B cell (primary cell): Measurements from ENCODE around the gene TYW1B.
"Not testable (repeated sequence)": the region's sequence is repeated elsewhere in the genome, so short reads cannot be mapped to it uniquely, and the experiment has no call there.

Experiments used
- CTCF ChIP-seq: fragments of 200-600 bp; IDR thresholded peaks from one replicate; pipeline ENCODE4 v1.8.0; 2022; ENCODE audit warnings: antibody characterized with exemption, mild to moderate bottlenecking
- EZH2 ChIP-seq: IDR thresholded peaks from 2 replicates; pipeline ENCODE4 v1.6.1; 2012; ENCODE audit warnings: borderline replicate concordance, low read depth, mild to moderate bottlenecking, moderate library complexity, low read length; ENCODE audit not compliant: insufficient read depth, poor library complexity, severe bottlenecking

- not testable (repeated sequence) for TF ChIP-seq CTCF, EZH2
Observed at GRCh38 chr7:72632765-72633292, 195.2 kb downstream of the TYW1B start.
